Subcutaneous preadipocyte (primary cell): Measurements from ENCODE around the gene ADCYAP1R1. TPM values are rescaled to one million over a fixed set of nuclear protein-coding genes. Genes with fewer than 3 reads are reported as not detected.

Source experiments
- small RNA-seq: library from RNA; depleted of rRNA; stranded (forward); fragments of <200 nt; gene quantifications from one replicate; pipeline ENCODE3, GENCODE V24; 2012
- total RNA-seq: library from RNA; depleted of rRNA; stranded (reverse); fragments of >200 nt; gene quantifications from 2 replicates; pipeline ENCODE4 v1.2.3, GENCODE V29; 2012

Gene ADCYAP1R1
- 3.1 and 9.6 TPM in 2 replicates for total RNA-seq

DNA sequence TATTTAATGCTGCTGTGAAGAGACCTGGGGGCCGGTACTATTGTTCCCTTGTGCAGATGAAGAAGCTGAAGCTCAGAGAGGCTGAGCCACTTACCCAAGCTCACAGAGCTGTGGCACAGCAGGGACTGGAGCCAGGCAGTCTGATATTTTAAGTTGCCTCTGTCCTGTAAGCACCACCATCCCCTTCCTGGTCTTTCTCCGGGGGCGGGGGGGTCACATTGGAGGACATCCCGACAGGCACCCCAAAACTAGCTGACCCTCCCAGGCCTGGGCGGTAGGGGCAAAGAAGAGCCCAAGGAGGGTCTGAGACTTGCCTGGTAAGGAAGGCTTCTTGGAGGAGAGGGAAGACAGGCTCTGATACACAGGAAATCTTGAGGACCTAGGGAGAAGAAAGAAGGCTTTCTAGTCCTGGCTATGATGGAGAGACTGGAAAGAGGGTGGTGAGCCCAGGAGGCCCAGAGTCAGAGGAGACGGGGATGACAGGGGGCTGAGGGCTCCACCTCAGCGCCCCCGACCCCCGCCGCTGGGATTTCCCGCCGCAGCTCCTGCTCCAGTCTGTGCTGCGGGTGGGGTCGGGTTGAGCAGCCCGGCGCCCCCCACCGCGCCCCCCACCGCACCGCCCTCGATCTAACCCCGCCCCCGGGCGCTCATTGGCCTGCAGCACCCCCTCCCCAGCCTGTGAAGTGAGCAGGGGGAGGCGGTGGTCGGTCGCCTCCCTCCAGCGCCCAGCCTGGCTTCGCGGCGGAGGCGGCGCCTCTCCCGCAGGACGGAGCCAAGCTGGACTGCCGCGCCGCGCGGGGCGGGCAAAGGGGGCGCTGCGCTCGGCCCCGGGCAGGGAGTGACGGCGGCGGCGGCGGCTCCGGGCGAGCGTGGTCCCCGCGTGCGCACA is at the start of gene ADCYAP1R1:
Gene ADCYAP1R1 (plus strand): TSS at position 711 of the 889 bp plus-strand sequence. CDS start 10,957 bp downstream, outside the sequence.

Small RNA genes within 50 kb of the gene (small RNA-seq; reads per million reads assigned to genes)
- not detected for gene AC006466.1

Other genes starting within 250 kb of the ADCYAP1R1 start
- gene AQP1, start 140.5 kb upstream of the ADCYAP1R1 start, total RNA-seq, result 1.6 and 11.4 TPM in 2 replicates
- not detected in 2 replicates for gene GHRHR, start 88.4 kb upstream of the ADCYAP1R1 start, total RNA-seq